ENCODE measurements around the gene PAQR9.

The PAQR9 gene

DNA sequence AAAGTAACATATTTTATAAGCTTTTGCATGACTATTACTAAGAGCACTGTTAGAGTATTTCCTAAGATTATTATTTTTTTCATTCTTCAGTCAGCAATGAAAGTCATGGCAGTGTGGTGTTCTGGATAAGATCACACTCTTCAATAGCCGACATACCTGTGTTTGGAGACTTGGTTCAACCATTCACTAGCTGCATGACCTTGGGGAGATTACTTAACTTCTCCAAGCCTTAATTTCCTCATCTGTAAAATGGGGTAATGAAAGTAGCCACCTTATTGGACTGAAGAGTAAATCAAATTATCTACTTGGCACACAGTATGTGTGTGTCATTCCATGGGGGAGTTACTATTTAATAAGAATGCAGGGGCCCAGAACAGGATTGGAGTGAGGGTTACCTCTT, 50.0 kb downstream of the PAQR9 start:
- DNase-seq, result no peak

DNA sequence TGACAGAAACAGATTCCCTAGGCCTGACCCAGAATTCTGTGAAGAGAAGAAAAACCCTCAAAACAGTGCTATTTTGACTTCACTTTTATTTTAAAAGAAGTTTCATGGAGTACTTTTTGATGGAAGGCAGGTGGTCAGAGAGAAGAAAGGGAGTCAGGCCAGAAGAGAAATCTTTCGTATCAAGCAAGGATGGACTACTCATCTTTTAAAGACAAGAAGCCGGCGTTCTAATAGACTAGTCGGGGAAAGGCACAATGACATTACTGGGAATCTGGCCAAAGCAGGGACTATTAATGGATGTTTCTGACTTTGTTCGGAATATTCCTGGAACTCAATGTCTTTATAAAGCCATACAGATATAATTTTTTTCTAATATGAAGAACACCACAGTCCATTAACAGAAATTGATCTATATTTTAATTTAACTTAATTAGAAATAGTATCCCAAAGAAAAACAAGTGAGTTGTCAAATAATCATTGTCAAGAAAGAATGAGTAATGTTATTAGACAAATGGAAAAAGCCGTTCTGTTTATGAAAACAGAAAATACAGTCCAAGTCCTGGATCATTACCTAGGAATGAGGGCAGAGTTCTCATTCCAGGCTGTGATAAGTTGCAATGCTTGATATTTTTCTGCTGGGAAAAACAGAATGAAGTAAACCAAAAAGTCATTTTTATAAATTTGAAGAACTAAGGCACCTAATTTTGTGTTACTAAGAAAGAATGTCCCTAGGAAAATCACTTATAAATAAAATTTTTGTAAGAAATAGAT, 50.9 kb downstream of the PAQR9 start:
- DNase-seq, result no peak
